ENCODE data around the gene GRIK4. TPM values are rescaled to one million over a fixed set of nuclear protein-coding genes. Genes with fewer than 3 reads are reported as not detected.

The GRIK4 gene
- total RNA-seq, 1 donor from 2014 or later = 2.2 TPM

DNA sequence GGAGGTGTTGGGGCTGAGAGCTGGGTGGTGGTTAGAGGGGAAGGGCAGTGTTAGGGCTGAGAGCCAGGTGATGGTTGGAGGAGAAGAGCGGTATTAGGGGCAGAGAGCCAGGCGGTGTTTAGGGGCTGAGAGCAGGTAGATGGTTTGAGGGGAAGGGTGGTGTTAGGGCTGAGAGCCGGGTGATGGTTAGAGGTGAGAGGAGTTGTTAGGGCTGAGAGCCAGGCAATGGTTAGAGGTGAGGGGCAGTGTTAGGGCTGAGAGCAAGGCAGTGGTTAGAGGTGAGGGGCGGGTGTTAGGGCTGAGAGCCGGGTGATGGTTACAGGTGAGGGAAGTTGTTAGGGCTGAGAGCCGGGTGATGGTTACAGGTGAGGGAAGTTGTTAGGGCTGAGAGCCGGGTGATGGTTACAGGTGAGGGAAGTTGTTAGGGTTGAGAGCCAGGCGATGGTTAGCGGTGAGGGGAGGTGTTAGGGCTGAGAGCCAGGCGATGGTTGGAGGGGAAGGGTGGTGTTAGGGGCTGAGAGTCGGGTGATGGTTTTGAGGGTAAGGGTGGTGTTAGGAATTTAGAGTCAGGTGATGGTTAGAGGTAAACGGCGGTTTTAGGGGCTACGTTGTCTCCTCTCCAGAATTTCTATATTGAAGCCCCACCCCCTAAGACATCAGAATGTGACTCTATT is 282.4 kb downstream of the GRIK4 start:
- no peak overlapping the region for H3K27ac ChIP-seq (ENCODE audit: low read depth, low read length)
- H2AFZ ChIP-seq (ENCODE audit: low read depth, low read length) = no peak overlapping the region
- H3K9ac ChIP-seq (ENCODE audit: low read length) = no peak overlapping the region
- H3K4me1 ChIP-seq (ENCODE audit: insufficient read depth, low read length) = no peaks in the 10 kb centered on the region
- Mint-ChIP-seq H3K36me3 (ENCODE audit: low read depth, unreplicated experiment) (no peaks in the 10 kb centered on the region), H3K9me3 (ENCODE audit: unreplicated experiment) (peaks cover 3% of the 10 kb centered on the region), H3K4me1 (ENCODE audit: low read depth, unreplicated experiment) (no peaks in the 10 kb centered on the region), H3K27me3 (ENCODE audit: low read depth, unreplicated experiment) (peaks cover 15% of the 10 kb centered on the region), H3K27ac (ENCODE audit: unreplicated experiment) (no peak overlapping the region), H3K4me3 (ENCODE audit: unreplicated experiment) (no peak overlapping the region)
- H3K36me3 ChIP-seq (ENCODE audit: insufficient read depth, low read length) = no peaks in the 10 kb centered on the region
- no peak for TF ChIP-seq EZH2 (IDR thresholded peaks at IDR 0.05; ENCODE audit: insufficient read depth, low read length)
- TF ChIP-seq, protein P1, sequence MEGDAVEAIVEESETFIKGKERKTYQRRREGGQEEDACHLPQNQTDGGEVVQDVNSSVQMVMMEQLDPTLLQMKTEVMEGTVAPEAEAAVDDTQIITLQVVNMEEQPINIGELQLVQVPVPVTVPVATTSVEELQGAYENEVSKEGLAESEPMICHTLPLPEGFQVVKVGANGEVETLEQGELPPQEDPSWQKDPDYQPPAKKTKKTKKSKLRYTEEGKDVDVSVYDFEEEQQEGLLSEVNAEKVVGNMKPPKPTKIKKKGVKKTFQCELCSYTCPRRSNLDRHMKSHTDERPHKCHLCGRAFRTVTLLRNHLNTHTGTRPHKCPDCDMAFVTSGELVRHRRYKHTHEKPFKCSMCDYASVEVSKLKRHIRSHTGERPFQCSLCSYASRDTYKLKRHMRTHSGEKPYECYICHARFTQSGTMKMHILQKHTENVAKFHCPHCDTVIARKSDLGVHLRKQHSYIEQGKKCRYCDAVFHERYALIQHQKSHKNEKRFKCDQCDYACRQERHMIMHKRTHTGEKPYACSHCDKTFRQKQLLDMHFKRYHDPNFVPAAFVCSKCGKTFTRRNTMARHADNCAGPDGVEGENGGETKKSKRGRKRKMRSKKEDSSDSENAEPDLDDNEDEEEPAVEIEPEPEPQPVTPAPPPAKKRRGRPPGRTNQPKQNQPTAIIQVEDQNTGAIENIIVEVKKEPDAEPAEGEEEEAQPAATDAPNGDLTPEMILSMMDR (IDR thresholded peaks at IDR 0.05; ENCODE audit: insufficient read depth, low read depth, low read length) = no peak
- H3K9me3 ChIP-seq (ENCODE audit: insufficient read depth, low read depth, low read length) = peaks cover 3% of the 10 kb centered on the region
- no peak for FAIRE-seq
- H4K20me1 ChIP-seq (ENCODE audit: insufficient read depth, low read length) = no peaks in the 10 kb centered on the region
- H3K4me2 ChIP-seq (ENCODE audit: low read length) = no peak overlapping the region
- H3K27me3 ChIP-seq (ENCODE audit: insufficient read depth, low read length) = peaks cover 3% of the 10 kb centered on the region
- DNase-seq (ENCODE audit: low read depth) = no peak
- no peak overlapping the region for H3K4me3 ChIP-seq (ENCODE audit: insufficient read depth, low read depth, low read length)
- no peaks in the 10 kb centered on the region for H3K79me2 ChIP-seq (ENCODE audit: insufficient read depth, low read length)

DNA sequence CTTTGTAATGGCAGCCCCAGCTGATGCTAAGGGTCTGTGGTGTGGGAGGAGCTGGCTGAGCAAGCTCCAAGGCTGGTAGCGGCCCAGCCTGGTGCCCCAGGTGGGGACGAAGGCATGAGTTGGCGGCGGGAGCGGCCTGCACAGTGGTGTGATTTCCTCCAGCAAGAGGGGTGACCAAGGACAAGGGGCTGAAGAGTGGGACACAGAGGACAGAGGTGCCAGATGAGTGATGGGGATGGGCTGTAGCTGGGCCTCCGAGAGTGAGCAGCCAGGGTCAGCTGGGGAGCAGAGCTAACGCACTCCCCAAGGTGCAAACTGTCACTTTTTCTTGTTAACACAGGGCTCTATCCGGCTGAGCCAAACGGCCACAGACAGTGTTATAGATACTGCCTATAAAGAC is 283.2 kb downstream of the GRIK4 start:
- FAIRE-seq = no peak
- no peaks in the 10 kb centered on the region for H3K4me1 Mint-ChIP-seq (ENCODE audit: low read depth, unreplicated experiment)
- Histone ChIP-seq H4K20me1 (ENCODE audit: insufficient read depth, low read length) (no peaks in the 10 kb centered on the region), H3K9ac (ENCODE audit: low read length) (no peak overlapping the region), H3K4me2 (ENCODE audit: low read length) (no peak overlapping the region), H3K27ac (ENCODE audit: low read depth, low read length) (no peak overlapping the region), H3K4me3 (ENCODE audit: insufficient read depth, low read depth, low read length) (no peak overlapping the region), H3K36me3 (ENCODE audit: insufficient read depth, low read length) (no peaks in the 10 kb centered on the region), H3K79me2 (ENCODE audit: insufficient read depth, low read length) (no peaks in the 10 kb centered on the region), H3K4me1 (ENCODE audit: insufficient read depth, low read length) (no peaks in the 10 kb centered on the region), H3K9me3 (ENCODE audit: insufficient read depth, low read depth, low read length) (peaks cover 3% of the 10 kb centered on the region), H2AFZ (ENCODE audit: low read depth, low read length) (no peak overlapping the region), H3K27me3 (ENCODE audit: insufficient read depth, low read length) (peaks cover 2% of the 10 kb centered on the region)
- H3K27ac Mint-ChIP-seq (ENCODE audit: unreplicated experiment) = no peak overlapping the region
- no peak for DNase-seq (ENCODE audit: low read depth)
- H3K4me3 Mint-ChIP-seq (ENCODE audit: unreplicated experiment) = no peak overlapping the region
- no peaks in the 10 kb centered on the region for H3K36me3 Mint-ChIP-seq (ENCODE audit: low read depth, unreplicated experiment)
- TF ChIP-seq, protein P1 (IDR thresholded peaks at IDR 0.05; ENCODE audit: insufficient read depth, low read depth, low read length) = no peak
- TF ChIP-seq EZH2 (IDR thresholded peaks at IDR 0.05; ENCODE audit: insufficient read depth, low read length) = no peak
- H3K27me3 Mint-ChIP-seq (ENCODE audit: low read depth, unreplicated experiment) = peaks cover 15% of the 10 kb centered on the region
- H3K9me3 Mint-ChIP-seq (ENCODE audit: unreplicated experiment) = peaks cover 3% of the 10 kb centered on the region

GRCh38 chr11:120795185-120795584 is 283.6 kb downstream of the GRIK4 start:
- Histone ChIP-seq H3K9me3 (ENCODE audit: insufficient read depth, low read depth, low read length) (peaks cover 3% of the 10 kb centered on the region), H3K4me1 (ENCODE audit: insufficient read depth, low read length) (no peaks in the 10 kb centered on the region), H3K27me3 (ENCODE audit: insufficient read depth, low read length) (peaks cover 2% of the 10 kb centered on the region), H3K9ac (ENCODE audit: low read length) (no peak overlapping the region), H4K20me1 (ENCODE audit: insufficient read depth, low read length) (no peaks in the 10 kb centered on the region), H2AFZ (ENCODE audit: low read depth, low read length) (no peak overlapping the region), H3K27ac (ENCODE audit: low read depth, low read length) (no peak overlapping the region), H3K4me3 (ENCODE audit: insufficient read depth, low read depth, low read length) (no peak overlapping the region), H3K36me3 (ENCODE audit: insufficient read depth, low read length) (no peaks in the 10 kb centered on the region), H3K79me2 (ENCODE audit: insufficient read depth, low read length) (no peaks in the 10 kb centered on the region), H3K4me2 (ENCODE audit: low read length) (no peak overlapping the region)
- FAIRE-seq (no peak), DNase-seq (ENCODE audit: low read depth) (no peak)
- no peak overlapping the region for H3K27ac Mint-ChIP-seq (ENCODE audit: unreplicated experiment)
- H3K9me3 Mint-ChIP-seq (ENCODE audit: unreplicated experiment) = peaks cover 3% of the 10 kb centered on the region
- H3K4me1 Mint-ChIP-seq (ENCODE audit: low read depth, unreplicated experiment) = no peaks in the 10 kb centered on the region
- H3K4me3 Mint-ChIP-seq (ENCODE audit: unreplicated experiment) = no peak overlapping the region
- TF ChIP-seq, protein P1 (IDR thresholded peaks at IDR 0.05; ENCODE audit: insufficient read depth, low read depth, low read length) = no peak
- TF ChIP-seq EZH2 (IDR thresholded peaks at IDR 0.05; ENCODE audit: insufficient read depth, low read length) = no peak
- peaks cover 15% of the 10 kb centered on the region for H3K27me3 Mint-ChIP-seq (ENCODE audit: low read depth, unreplicated experiment)
- H3K36me3 Mint-ChIP-seq (ENCODE audit: low read depth, unreplicated experiment) = no peaks in the 10 kb centered on the region
